Pancreas (tissue), 10 donors: ENCODE results near the gene NEO1. TPM values are rescaled to one million over a fixed set of nuclear protein-coding genes. Genes with fewer than 3 reads are reported as not detected.

Experiments used
- ATAC-seq, 4 donors: fragments of 200-7000 bp; cut with Tn5 transposase; one replicate each; pipeline versions ENCODE4 v1.8.0 to v1.9.1; 2020; ENCODE audit warnings: mild to moderate bottlenecking in 4 of 4, moderate library complexity in 4 of 4
- DNase-seq, 6 donors: peaks; one replicate each; pipeline ENCODE4 v3.0.0-alpha.2; 2020
- FAIRE-seq: peaks from 2 replicates; lab custom pipeline; 2012; peaks lifted over from hg19 to GRCh38; lab: Jason Lieb, UNC
- H3K27ac ChIP-seq, 4 donors: fragments of 200-600 bp; sonication (generic); 1 replicate in 3 of 4; 2 replicates in 1 of 4; pipeline versions ENCODE4 v1.5.0 to v1.8.0; 2020
- H3K27me3 ChIP-seq, 4 donors: fragments of 200-600 bp; one replicate each; pipeline ENCODE4 v1.8.0; 2021
- H3K36me3 ChIP-seq, 3 donors: fragments of 200-600 bp; sonication (generic) in 1 of 3; one replicate each; pipeline versions ENCODE4 v1.5.0 to v1.8.0; 2020 to 2021
- H3K4me1 ChIP-seq, 3 donors: fragments of 200-600 bp; one replicate each; pipeline ENCODE4 v1.8.0; 2021
- H3K4me3 ChIP-seq, 4 donors: fragments of 200-600 bp; sonication (generic) in 2 of 4; one replicate each; pipeline versions ENCODE4 v1.5.0 to v1.8.0; 2020 to 2021
- H3K9me3 ChIP-seq, 4 donors: fragments of 200-600 bp; one replicate each; pipeline ENCODE4 v1.8.0; 2021
- WGBS, 2 donors: extraction: QIAGEN DNeasy Blood & Tissue Kit; methylation state at CpG; one replicate each; pipeline ENCODE4 v1.1.7; 2013; 5-methylcytosine and 5-hydroxymethylcytosine counted together
- intact Hi-C, 3 donors: fragments of 100-400 bp; cut with DNase I; formaldehyde crosslinking; loops; one replicate each; pipeline versions ENCODE4 v1.11.1 to v1.14.2; 2022
- polyA plus RNA-seq, 2 donors: library from polyadenylated mRNA; stranded (reverse); fragments of 200-250 nt; gene quantifications; one replicate each; pipeline ENCODE4 v1.2.3, GENCODE V29; 2013
- total RNA-seq, 6 donors: library from RNA; stranded (reverse); fragmentation: NEBNext Ultra II Directional in 4 of 6; extraction: Animal tissue kit (Norgen Biotek cat#: 25700) in 4 of 6; gene quantifications; one replicate each; pipeline versions ENCODE4 v1.2.1 to v1.2.4, GENCODE V29; 2021 to 2023
- TF ChIP-seq, protein P1 (sequence below), 4 donors: fragments of 200-600 bp; sonication (generic) in 3 of 4; IDR thresholded peaks; one replicate each; pipeline versions ENCODE4 v1.5.0 to v1.8.0; 2021; ENCODE audit warnings: antibody characterized with exemption in 4 of 4
- donor health status: healthy with polysubstance abuse.
- donor health status: DM: no; HTN: no; CAD: no; lungs with moderate emphysema.
- donor health status: DM: no; HTN: no; CAD: no.
- donor health status: control.
- donor health status: control.
- donor health status: Bipolar disorder and iron deficiency.
- donor health status: DM: yes; HTN: yes; CAD: no.
- donor health status: DM: no; HTN: no; CAD: no.
- donor health status: DM: no; HTN: no; CAD: no.
- donor health status: DM: yes; HTN: yes; CAD: no.

NEO1 gene
- total and polyA plus RNA-seq, 8 donors = 7.1 to 30.7 (median 19.6) TPM

DNA sequence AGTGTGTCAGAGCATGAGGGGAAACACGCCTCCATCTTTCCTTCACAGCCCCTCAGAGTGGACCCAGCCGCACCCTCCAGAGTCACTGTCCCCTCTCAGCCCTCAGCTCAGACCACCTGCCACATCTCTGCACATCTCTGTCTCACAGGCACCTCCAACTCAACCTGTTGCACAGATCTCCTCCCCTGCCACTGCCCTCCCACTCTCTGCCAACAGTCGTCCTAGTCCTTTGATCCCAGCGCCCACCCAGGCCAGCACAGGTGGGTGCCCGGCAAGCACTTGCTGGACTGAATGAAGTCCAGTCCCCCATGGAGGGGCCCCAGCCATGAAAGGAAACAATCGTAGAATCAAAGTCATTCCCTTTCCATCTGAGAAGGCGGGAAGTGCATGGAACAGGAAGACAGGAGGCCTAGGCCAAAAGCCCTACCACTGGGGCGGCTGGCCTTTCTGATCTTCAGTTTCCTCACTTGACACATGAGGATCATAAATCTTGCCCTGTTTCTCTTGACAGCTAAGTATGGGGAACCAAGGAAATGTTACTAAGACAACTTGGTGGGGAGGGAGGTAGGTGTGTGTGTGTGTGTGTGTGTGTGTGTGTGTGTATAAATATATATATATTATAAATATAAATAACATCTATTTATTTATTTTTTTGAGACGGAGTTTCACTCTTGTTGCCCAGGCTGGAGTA is 288.4 kb downstream of the NEO1 start:
- Histone ChIP-seq H3K4me1 (no peaks in the 10 kb centered on the region), H3K27me3 (no peaks in the 10 kb centered on the region), H3K27ac (no peak overlapping the region), H3K4me3 (no peak overlapping the region), H3K9me3 (no peaks in the 10 kb centered on the region), H3K36me3 (no peaks in the 10 kb centered on the region)
- peak in 1 of 6 donors; percentile 33 for DNase-seq
- no peak for FAIRE-seq
- TF ChIP-seq, protein P1, sequence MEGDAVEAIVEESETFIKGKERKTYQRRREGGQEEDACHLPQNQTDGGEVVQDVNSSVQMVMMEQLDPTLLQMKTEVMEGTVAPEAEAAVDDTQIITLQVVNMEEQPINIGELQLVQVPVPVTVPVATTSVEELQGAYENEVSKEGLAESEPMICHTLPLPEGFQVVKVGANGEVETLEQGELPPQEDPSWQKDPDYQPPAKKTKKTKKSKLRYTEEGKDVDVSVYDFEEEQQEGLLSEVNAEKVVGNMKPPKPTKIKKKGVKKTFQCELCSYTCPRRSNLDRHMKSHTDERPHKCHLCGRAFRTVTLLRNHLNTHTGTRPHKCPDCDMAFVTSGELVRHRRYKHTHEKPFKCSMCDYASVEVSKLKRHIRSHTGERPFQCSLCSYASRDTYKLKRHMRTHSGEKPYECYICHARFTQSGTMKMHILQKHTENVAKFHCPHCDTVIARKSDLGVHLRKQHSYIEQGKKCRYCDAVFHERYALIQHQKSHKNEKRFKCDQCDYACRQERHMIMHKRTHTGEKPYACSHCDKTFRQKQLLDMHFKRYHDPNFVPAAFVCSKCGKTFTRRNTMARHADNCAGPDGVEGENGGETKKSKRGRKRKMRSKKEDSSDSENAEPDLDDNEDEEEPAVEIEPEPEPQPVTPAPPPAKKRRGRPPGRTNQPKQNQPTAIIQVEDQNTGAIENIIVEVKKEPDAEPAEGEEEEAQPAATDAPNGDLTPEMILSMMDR (IDR thresholded peaks at IDR 0.05) = no peak
- intact Hi-C loops = no loop called here
- 76 to 79% methylated on average over 9 of the region's 9 CpGs for WGBS, 2 donors
- no peak for ATAC-seq

DNA sequence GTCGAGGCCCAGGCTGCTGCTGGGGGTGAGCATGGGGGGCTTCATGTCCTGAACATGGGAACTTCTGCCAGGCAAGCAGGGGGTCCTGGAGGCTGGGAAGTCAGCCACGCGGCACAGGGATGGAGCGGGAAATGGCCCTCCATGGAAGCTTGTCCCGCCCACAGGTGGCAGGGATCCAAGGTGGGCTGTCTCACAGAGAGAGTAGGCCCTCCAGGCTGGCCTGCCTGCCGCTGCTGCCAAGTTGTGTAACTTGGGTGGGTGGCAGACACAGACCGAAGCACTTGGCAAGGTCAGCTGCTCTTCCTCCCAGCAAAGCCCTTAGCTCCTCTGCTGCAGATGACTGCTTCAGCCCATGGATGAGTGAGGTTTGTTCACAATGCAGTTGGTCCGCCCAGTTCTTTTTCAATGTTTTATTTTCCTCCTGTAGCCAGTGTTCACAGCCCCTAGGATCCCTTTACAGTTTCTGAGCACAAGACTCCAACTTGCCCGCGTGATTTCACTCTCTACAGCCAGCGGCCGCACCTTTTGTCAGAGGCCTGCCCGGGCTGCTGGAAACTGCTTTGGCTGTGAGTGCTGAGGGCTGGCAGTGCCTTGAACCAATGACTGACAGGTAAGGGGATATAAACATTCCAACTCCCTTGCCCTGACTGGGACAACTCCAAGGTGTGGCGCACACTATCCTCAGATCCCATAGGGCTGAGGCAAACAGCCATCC is 289.8 kb downstream of the NEO1 start:
- intact Hi-C loops = no loop called here
- Histone ChIP-seq H3K9me3 (no peaks in the 10 kb centered on the region), H3K36me3 (no peaks in the 10 kb centered on the region), H3K4me1 (no peaks in the 10 kb centered on the region), H3K27me3 (no peaks in the 10 kb centered on the region), H3K27ac (no peak overlapping the region), H3K4me3 (no peak overlapping the region)
- DNase-seq = no peak
- TF ChIP-seq, protein P1 (IDR thresholded peaks at IDR 0.05) = no peak
- WGBS, 2 donors = 78 to 84% methylated on average over 14 of the region's 14 CpGs
- ATAC-seq = no peak
- no peak for FAIRE-seq

DNA sequence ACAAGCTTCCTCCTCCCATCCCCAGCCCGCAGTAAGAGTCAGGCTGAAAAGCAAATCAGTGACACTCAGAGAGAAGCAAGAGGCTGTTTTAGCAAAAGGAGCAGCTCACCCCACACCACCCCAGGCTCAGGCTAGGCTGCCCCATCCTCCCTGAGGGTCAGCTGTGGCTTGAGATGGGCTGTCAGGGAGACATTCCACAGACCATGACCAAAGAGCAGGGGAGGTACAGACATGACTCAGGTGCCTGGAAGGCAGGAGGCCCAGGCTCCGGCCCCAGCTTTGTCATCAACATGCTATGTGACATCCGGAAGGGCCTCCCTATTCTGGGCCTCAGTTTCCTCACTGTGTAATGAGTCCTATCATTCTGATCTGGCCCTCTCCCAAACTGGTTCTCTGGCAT is 291.8 kb downstream of the NEO1 start:
- H3K4me3 ChIP-seq = no peak overlapping the region
- H3K4me1 ChIP-seq = no peaks in the 10 kb centered on the region
- H3K9me3 ChIP-seq = no peaks in the 10 kb centered on the region
- no peaks in the 10 kb centered on the region for H3K36me3 ChIP-seq
- H3K27me3 ChIP-seq = no peaks in the 10 kb centered on the region
- TF ChIP-seq, protein P1 (IDR thresholded peaks at IDR 0.05) = no peak
- intact Hi-C loops = no loop called here
- ATAC-seq (no peak), FAIRE-seq (no peak), DNase-seq (no peak)
- 68 to 74% methylated on average over 3 of the region's 3 CpGs for WGBS, 2 donors
- H3K27ac ChIP-seq = no peak overlapping the region

DNA sequence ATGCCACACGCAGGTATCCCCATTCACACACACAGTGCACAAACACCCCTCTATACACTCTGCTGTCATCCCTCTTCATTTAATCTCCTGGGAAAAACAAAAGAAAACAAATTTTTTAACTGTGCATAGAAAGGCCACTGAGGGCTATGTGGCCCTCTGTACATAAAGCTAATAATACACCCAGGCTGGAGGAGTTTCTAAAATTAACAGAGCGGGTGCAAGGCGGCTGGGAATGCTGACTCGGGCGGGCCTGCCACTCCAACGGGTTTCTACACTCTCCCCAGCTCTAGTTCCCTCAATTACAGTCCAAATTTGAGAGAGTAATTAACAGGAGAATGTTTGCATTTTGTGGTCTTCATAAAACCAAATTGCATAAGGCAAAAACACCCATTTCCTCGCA is 293.4 kb downstream of the NEO1 start:
- TF ChIP-seq, protein P1 (IDR thresholded peaks at IDR 0.05) = no peak
- no peak for DNase-seq
- Histone ChIP-seq H3K27ac (no peak overlapping the region), H3K4me1 (no peaks in the 10 kb centered on the region), H3K36me3 (no peaks in the 10 kb centered on the region), H3K4me3 (no peak overlapping the region), H3K9me3 (no peaks in the 10 kb centered on the region), H3K27me3 (no peaks in the 10 kb centered on the region)
- ATAC-seq = no peak
- 64 to 78% methylated on average over 7 of the region's 7 CpGs for WGBS, 2 donors
- no peak for FAIRE-seq
- intact Hi-C loops = no loop called here
